ENCODE results near the gene CBFA2T2.
"Not testable (repeated sequence)": the region's sequence is repeated elsewhere in the genome, so short reads cannot be mapped to it uniquely, and the experiment has no call there.

The CBFA2T2 gene

DNA sequence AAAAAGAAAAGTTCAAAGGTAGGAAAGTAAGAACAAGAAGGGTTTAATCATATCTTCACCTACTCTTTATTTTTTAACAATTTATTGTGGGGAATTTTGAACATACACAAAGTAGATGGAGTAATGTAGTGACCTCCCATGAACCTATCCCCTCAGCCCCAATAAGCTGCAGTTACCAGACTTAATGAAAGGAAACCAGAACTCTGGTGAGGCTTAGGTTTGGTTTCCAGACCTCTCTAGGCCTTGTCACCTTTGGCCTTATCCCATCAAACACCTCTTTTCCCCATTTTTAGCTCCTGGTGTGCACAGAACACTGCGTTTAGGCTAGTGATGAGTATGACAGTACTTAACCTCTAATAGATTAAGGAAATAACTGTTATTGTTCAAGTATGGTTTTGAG, 42.0 kb downstream of the CBFA2T2 start:
- no peak overlapping the region for H3K4me3 ChIP-seq (ENCODE audit: low read length)
- TF ChIP-seq, protein P1, sequence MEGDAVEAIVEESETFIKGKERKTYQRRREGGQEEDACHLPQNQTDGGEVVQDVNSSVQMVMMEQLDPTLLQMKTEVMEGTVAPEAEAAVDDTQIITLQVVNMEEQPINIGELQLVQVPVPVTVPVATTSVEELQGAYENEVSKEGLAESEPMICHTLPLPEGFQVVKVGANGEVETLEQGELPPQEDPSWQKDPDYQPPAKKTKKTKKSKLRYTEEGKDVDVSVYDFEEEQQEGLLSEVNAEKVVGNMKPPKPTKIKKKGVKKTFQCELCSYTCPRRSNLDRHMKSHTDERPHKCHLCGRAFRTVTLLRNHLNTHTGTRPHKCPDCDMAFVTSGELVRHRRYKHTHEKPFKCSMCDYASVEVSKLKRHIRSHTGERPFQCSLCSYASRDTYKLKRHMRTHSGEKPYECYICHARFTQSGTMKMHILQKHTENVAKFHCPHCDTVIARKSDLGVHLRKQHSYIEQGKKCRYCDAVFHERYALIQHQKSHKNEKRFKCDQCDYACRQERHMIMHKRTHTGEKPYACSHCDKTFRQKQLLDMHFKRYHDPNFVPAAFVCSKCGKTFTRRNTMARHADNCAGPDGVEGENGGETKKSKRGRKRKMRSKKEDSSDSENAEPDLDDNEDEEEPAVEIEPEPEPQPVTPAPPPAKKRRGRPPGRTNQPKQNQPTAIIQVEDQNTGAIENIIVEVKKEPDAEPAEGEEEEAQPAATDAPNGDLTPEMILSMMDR (conservative IDR thresholded peaks at IDR 0.05; ENCODE audit: low read depth, low read length), result no peak
- DNase-seq (ENCODE audit: low read depth), result no peak

DNA sequence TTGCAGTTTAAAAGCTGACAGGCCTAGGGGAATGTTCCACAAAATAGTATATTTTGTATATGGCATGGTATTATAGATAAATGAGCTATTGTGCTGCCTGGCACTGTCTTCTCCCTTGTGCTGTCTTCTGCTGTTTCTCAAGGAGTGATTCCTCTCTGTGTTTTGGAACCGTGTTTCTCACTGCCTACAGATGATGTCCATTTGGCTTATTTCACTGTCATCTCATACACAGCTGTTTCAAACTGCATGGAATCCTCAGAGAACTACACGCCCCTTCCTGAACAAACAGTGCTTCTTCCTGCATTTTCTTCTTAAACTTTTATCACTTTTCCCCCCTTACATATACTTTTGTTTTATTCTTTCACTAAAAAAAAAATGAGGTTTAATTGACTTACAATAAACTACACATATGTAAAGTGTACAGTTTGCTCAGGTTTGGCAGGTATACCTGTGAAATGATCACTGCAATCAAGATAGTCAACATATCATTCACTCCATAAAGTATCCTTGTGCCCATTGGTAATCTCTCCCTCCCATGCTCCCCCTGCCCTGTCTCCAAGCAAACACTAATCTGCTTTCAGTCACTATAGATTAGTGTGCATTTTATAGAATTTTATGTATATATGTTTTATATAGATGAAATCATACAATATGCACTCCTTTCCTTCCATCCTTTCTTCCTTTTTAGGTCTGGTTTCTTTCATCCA, 43.0 kb downstream of the CBFA2T2 start:
- DNase-seq (ENCODE audit: low read depth), result no peak

DNA sequence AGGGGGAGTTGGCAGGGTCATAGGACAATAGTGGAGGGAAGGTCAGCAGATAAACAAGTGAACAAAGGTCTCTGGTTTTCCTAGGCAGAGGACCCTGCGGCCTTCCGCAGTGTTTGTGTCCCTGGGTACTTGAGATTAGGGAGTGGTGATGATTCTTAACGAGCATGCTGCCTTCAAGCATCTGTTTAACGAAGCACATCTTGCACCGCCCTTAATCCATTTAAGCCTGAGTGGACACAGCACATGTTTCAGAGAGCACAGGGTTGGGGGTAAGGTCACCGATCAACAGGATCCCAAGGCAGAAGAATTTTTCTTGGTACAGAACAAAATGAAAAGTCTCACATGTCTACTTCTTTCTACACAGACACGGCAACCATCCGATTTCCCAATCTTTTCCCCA, 45.8 kb downstream of the CBFA2T2 start:
- not testable (repeated sequence) for DNase-seq (ENCODE audit: low read depth); H3K4me3 ChIP-seq (ENCODE audit: low read length)

More for the DNA sequence above, 43.0 kb downstream of the CBFA2T2 start:
- no peak overlapping the region for H3K4me3 ChIP-seq (ENCODE audit: low read length)
- TF ChIP-seq, protein P1 (conservative IDR thresholded peaks at IDR 0.05; ENCODE audit: low read depth, low read length), result no peak

DNA sequence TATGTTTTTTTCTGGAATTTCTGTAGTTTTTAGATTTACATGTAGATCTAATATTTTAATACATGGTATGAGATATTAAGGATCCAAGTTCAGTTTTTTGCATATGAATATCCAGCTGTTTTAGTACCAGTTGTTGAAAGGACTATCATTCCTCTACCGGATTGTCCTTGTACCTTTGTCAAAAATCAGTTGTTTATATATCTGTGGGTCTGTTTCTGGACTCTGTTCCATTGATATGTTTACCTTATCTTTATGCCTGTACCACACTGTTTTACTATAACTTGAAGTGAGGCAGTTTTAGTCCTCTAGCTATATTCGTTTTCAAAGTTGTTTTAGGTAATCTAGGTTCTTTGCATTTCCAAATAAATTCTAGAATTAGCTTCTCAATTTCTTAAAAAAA, 47.7 kb downstream of the CBFA2T2 start:
- no peak overlapping the region for H3K4me3 ChIP-seq (ENCODE audit: low read length)
- no peak for DNase-seq (ENCODE audit: low read depth)
- TF ChIP-seq, protein P1 (conservative IDR thresholded peaks at IDR 0.05; ENCODE audit: low read depth, low read length), result no peak

DNA sequence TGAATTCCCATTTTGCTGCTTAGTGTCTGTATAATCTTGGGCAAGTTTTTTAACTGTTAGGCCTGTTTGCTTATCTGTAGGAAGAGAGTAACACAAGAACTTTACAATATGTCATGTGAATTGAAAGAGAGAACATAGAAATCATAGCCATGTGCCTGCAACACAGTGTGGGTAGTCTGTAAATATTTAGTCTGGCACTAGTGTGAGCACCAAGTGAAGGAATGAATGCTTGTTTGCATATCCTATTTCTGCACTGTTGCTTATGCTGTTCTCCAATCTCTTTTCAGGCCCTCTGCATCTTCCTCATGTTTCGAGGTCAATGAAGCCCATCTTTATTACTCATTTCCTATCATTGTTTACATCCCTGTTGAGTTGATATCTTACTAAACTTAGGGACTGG, 49.2 kb downstream of the CBFA2T2 start:
- H3K4me3 ChIP-seq (ENCODE audit: low read length), result no peak overlapping the region
- TF ChIP-seq, protein P1 (conservative IDR thresholded peaks at IDR 0.05; ENCODE audit: low read depth, low read length), result no peak
- no peak for DNase-seq (ENCODE audit: low read depth)

DNA sequence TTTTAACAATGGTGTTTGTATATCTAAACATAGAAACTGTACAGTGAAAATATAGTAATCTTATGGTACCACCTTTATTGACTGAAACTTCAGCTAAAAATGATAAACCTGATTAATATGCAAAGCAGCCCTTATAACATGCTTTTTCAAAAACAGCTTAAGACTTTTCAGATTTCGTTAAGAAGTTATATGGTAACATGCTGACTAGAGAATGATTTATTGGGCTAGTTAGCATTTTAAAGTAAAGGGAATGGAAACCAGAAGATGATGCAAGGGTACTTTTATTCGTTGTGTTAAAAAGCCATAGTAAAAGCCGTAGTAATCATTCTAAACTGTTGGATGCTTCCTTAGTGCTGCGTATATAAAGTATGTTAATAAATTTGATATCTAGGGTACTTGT, 50.5 kb downstream of the CBFA2T2 start:
- DNase-seq (ENCODE audit: low read depth), result no peak
- H3K4me3 ChIP-seq (ENCODE audit: low read length), result no peak overlapping the region
- TF ChIP-seq, protein P1 (conservative IDR thresholded peaks at IDR 0.05; ENCODE audit: low read depth, low read length), result no peak

DNA sequence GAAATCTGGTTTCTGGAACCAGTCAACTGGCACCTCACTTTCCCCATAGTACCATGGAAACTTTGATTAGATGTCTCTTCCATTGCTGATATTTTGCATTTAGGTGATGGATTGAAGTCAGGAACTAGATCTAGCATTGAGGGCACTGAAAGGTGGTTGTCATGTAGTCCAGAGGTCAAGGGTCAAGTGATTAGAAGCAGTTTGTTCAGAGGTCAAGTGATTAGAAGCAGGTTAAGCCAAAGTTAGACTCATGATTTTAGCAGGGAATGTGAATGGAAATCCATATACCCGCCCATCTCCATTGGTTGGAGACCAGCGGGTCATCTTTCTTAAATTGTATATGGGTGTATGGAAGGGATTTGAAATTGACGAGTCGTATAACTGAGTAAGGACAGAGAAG, 51.2 kb downstream of the CBFA2T2 start:
- TF ChIP-seq, protein P1 (conservative IDR thresholded peaks at IDR 0.05; ENCODE audit: low read depth, low read length), result no peak
- DNase-seq (ENCODE audit: low read depth), result no peak
- H3K4me3 ChIP-seq (ENCODE audit: low read length), result no peak overlapping the region

All from retinal pigment epithelial cell (primary cell).